ENCODE data around the gene VWF.

GRCh38 chr12:6146951-6147350 is 22.5 kb upstream of the VWF start:
- TF ChIP-seq CTCF (IDR thresholded peaks at IDR 0.05; ENCODE audit: low read depth, low read length), result no peak
- TF ChIP-seq MAX (IDR thresholded peaks at IDR 0.05; ENCODE audit: low read depth, low read length), result no peak
- no peak for TF ChIP-seq MYC (IDR thresholded peaks at IDR 0.05; ENCODE audit: low read depth, low read length)
- TF ChIP-seq POLR2A (IDR thresholded peaks at IDR 0.05; ENCODE audit: extremely low read depth, insufficient read length), result no peak

All from NB4 (cell line).